Fibroblast of peridontal ligament (primary cell): Measurements from ENCODE around the gene TMEM150C.
"Not testable (repeated sequence)": the region's sequence is repeated elsewhere in the genome, so short reads cannot be mapped to it uniquely, and the experiment has no call there.

Source experiments
- DNase-seq: peaks from one replicate; pipeline ENCODE4 v3.0.0-alpha.2; 2010; ENCODE audit errors: extremely low read depth

TMEM150C gene

DNA sequence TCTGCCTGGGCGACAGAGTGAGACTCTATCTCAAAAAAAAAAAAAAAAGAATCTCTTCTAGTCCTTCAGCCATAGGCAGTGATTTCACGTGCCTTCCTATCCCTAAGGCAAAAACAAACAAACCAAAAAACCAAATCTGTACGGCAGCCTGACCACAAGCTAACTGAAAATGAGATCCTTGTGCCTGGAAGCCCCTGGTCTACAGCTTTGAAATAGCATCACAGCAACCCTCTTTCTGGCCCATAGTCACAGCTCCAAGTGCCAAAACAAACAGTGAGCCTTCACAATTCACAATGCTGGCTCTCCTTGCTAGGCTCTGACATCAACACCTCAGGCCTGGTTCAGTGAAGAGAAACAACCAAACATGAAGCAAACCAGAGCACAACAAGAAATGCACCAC lies 46.1 kb downstream of the TMEM150C start:
- DNase-seq, result peak; percentile 84

- DNase-seq, result no peak
Measured at GRCh38 chr4:82513382-82513781, 48.4 kb downstream of the TMEM150C start.

DNA sequence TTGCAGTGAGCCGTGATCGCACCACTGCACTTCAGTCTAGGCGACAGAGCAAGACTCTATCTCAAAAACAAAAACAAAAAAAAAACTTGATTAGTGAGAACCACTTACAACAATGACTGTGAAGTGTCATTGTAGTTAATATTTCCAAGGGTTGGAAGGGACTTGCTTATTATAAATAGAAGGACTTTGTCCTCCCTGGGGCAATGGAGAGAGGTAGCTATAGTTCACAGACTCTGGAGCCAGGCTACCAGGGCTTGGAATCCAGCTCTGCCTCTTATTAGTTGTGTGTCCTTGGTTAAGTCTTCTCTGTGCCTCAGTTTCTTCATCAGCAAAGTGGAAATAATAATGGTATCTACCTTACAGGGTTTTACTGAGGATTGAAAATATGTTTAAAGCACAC lies 51.6 kb downstream of the TMEM150C start:
- DNase-seq, result no peak

DNA sequence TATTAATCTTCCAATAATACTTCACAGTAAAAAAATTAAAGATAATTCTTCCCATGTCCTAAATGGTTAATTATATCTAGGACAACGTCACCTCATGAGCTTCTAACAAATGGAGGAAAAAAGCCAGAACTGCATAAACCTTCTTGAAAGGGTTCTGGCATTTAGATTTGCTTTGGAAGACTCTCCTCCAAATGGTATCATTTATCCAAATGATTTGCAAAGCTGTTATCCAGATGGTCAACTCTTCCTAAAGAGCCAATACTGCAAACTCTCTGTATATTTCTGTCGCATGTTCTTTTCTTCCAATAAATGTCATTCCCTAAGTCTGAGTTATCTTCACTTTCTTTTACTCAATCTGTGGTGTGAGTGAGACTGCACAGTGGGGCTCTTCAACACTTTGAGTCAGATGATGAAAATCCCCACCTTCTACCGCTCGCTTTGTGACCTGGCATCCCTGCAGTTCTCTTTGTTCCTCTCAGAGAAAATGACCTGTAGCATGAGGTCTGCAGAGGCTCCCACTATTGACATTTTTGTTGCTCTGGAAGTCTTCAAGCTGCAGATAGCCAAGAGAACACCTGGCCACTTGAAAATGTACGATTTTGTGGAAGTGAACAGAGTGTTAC lies 52.9 kb downstream of the TMEM150C start:
- DNase-seq, result no peak

- DNase-seq, result no peak
Measured at GRCh38 chr4:82508011-82508410, 53.8 kb downstream of the TMEM150C start.

- no peak for DNase-seq
Measured at GRCh38 chr4:82501154-82501442, 60.7 kb downstream of the TMEM150C start.

- DNase-seq, result peak; percentile 56
Measured at GRCh38 chr4:82500435-82501153, 61.2 kb downstream of the TMEM150C start.

GRCh38 chr4:82499738-82500434 lies 61.9 kb downstream of the TMEM150C start:
- DNase-seq, result no peak

- DNase-seq, result no peak
Measured at GRCh38 chr4:82496349-82496748, 65.4 kb downstream of the TMEM150C start.

DNA sequence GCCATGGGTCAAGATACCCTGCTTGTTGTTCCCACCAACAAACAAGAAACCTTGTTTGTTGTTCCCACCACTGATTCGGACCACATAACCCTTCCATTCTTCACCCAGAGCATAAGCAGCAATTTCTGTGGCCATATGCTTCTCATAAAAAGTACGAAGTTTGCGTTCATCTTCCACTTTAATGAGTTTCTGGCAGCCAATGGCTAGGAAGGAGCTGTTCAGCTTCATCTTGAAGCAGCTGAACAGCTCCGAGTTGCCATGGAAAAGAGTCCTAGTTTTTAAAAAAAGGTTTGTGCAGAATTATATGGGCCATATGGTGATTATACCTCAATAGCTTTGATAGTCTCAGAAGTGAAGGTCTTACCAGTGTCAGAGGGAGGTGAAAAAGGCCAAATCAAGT lies 66.1 kb downstream of the TMEM150C start:
- no peak for DNase-seq

- DNase-seq, result peak; percentile 11
Measured at GRCh38 chr4:82493721-82494425, 67.9 kb downstream of the TMEM150C start.

DNA sequence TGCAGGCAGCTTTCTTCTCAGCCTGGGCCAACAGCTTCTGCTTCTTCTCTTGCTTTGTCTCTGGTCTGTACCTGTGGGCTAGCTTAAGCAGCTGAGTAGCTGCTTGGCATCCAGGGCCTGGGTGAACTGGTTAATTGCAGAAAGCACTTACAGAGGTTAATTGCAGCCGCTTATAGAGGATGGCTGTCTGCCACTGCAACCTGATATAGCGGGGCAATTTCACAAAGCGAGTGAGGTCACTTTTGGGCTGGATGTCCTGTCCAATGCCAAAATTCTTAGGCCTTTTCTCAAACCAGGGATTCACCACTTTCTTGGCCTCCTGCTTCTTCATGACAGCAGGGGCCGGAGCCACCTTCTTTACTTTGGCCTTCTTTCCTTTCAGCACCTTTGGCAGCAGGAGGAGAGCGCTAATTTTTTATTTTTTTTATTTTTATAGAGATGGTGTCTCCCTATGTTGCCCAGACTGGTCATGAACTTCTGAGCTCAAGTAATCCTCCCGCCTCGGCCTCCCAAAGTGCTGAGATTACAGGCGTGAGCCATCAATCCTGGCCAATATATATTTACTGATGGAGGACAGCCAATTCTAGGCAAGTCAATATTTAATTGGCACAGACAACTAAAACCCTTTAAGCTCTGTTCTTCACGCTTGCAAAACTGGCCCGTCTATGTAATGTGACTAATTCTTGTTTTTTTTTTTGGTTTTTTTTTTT lies 70.4 kb downstream of the TMEM150C start:
- no peak for DNase-seq

DNA sequence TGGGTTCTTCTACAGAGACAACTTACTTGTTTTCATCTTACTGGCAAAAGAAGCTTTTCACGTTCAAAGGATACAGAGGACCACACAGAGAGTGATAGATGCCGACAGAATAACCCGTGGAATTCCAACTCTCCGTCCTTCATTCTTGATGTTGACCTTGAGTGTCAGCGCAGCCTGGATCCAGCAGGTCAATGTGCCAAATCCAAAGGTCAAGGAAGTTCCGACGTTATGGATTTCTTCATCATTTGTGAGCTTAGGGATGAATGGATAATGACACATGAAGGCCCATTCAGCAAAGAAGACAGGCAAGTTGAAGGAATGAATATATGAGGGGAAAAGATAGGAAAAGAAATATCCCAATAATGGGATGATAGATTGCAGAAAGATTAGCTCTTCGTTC lies 71.8 kb downstream of the TMEM150C start:
- no peak for DNase-seq

- no peak for DNase-seq
Measured at GRCh38 chr4:82489076-82489475, 72.7 kb downstream of the TMEM150C start.

DNA sequence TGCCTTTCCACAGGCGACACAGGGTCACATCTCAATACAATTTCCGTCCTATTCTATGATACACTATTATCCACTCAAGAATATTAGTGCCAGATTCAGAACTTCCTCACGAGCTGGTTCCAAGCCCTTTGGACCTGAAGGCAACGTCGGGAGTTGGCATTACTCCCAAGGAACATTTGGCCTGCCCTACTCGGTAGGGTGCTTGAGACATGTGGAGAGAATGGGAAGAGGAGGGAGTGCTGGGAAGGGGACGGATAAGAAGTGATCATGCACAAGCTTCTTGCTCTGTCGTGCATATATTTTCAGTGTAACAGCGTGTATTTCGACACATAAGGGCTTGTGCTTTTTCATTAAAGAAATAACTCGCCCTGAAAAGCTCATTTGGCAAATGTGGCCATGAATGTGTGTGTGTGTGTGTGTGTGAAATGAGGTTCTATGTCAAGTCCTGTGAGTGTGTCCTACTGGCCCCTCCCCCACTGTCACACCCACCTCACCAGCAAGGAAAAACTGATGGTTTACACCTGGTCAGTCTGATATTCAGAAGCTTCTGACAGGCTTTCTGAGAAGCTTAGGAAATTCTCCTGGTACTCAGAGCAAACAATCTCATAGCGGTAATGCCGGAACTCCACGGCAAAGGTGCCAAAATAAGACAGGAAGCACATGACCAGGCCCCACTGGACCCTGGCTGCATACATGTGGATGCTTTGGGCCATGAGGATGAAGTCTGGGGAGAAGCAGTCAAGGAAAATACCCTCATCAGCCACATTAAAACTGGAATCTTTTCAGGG lies 76.6 kb downstream of the TMEM150C start:
- no peak for DNase-seq

- no peak for DNase-seq
Measured at GRCh38 chr4:82482387-82482786, 79.4 kb downstream of the TMEM150C start.

DNA sequence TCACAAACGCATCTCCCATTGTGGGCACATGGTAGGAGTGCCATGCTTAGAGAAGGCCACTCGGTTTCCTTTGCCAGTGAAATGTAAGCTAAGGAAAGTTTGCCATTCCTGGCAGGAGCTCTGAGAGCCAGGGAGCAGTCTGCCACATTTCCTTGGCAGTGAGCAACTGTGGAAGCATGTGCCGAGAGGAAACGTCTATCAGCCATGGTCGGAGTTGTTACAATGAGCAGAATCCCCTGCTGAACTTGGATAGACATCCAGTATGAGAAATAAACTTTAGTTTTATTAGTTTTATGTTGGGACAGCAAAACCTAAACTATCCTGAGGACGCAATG lies 80.3 kb downstream of the TMEM150C start:
- no peak for DNase-seq

GRCh38 chr4:82480771-82481505 lies 80.8 kb downstream of the TMEM150C start:
- no peak for DNase-seq

DNA sequence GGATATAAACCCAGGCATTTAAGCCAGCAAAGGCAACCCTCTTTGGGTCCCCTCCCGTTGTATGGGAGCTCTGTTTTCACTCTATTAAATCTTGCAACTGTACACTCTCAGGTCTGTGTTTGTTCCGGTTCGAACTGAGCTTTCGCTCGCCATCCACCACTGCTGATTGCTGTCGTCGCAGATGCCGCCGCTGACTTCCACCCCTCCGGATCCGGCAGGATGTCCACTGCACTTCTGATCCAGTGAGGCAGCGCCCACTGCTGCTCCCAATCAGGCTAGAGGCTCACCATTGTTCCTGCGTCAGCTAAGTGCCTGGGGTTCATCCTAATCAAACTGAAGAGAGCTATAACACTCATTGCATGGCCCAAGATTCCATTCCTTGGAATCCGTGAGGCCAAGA lies 82.2 kb downstream of the TMEM150C start:
- DNase-seq, result no peak

GRCh38 chr4:82477469-82477868 lies 84.3 kb downstream of the TMEM150C start:
- DNase-seq, result not testable (repeated sequence)

- DNase-seq, result not testable (repeated sequence)
Measured at GRCh38 chr4:82475931-82476330, 85.9 kb downstream of the TMEM150C start.
